ENCODE data around the gene BBS9. TPM values are rescaled to one million over a fixed set of nuclear protein-coding genes. Genes with fewer than 3 reads are reported as not detected.

BBS9 gene
- total and polyA plus RNA-seq, 8 donors: 2.6 to 10.8 (median 6.0) TPM

GRCh38 chr7:33582533-33582932, 453.2 kb downstream of the BBS9 start:
- Histone ChIP-seq H3K27ac (no peak overlapping the region), H3K36me3 (no peaks in the 10 kb centered on the region), H3K4me3 (no peak overlapping the region), H3K27me3 (no peaks in the 10 kb centered on the region), H3K4me1 (no peaks in the 10 kb centered on the region), H3K9me3 (no peaks in the 10 kb centered on the region)
- TF ChIP-seq, protein P1, sequence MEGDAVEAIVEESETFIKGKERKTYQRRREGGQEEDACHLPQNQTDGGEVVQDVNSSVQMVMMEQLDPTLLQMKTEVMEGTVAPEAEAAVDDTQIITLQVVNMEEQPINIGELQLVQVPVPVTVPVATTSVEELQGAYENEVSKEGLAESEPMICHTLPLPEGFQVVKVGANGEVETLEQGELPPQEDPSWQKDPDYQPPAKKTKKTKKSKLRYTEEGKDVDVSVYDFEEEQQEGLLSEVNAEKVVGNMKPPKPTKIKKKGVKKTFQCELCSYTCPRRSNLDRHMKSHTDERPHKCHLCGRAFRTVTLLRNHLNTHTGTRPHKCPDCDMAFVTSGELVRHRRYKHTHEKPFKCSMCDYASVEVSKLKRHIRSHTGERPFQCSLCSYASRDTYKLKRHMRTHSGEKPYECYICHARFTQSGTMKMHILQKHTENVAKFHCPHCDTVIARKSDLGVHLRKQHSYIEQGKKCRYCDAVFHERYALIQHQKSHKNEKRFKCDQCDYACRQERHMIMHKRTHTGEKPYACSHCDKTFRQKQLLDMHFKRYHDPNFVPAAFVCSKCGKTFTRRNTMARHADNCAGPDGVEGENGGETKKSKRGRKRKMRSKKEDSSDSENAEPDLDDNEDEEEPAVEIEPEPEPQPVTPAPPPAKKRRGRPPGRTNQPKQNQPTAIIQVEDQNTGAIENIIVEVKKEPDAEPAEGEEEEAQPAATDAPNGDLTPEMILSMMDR (IDR thresholded peaks at IDR 0.05): no peak
- FAIRE-seq: no peak
- intact Hi-C loops (cut with DNase I): no loop called here
- ATAC-seq: no peak
- WGBS, 2 donors: 94 to 95% methylated on average over 1 of the region's 1 CpG
- DNase-seq: no peak

GRCh38 chr7:33589911-33590310, 460.5 kb downstream of the BBS9 start:
- H3K4me3 ChIP-seq: no peak overlapping the region
- FAIRE-seq: no peak
- 94 to 98% methylated on average over 2 of the region's 2 CpGs for WGBS, 2 donors

DNA sequence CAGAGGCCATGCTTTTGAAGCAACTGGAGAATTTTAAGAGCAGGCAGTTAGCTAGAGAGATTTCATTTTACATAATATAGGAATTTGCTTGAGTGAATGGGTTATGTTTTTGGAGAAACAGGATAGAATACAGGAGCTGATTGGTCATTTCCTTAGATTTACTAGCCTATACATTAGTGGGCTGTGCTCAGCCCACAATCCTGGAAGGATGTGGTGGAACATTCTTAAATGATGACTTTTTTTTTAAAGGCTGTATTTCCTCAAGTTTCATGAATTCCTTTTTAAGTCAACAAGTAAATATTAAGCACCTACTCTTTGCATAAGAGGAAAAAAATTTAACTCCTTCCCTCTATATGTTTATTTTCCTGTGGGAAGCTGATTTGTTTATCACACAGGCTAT, 461.6 kb downstream of the BBS9 start:
- intact Hi-C loops (cut with DNase I): no loop called here
- DNase-seq (no peak), FAIRE-seq (no peak), ATAC-seq (no peak)
- H3K27ac ChIP-seq: no peak overlapping the region
- TF ChIP-seq, protein P1 (IDR thresholded peaks at IDR 0.05): no peak
- H3K9me3 ChIP-seq: no peaks in the 10 kb centered on the region
- peaks cover 0 to 5% (median 0%) of the 10 kb centered on the region in 3 donors for H3K4me1 ChIP-seq
- no peaks in the 10 kb centered on the region for H3K27me3 ChIP-seq
- no peak overlapping the region for H3K4me3 ChIP-seq
- no peaks in the 10 kb centered on the region for H3K36me3 ChIP-seq

More at GRCh38 chr7:33589911-33590310, 460.5 kb downstream of the BBS9 start:
- H3K36me3 ChIP-seq: no peaks in the 10 kb centered on the region
- no peaks in the 10 kb centered on the region for H3K27me3 ChIP-seq
- H3K27ac ChIP-seq: no peak overlapping the region
- TF ChIP-seq, protein P1 (IDR thresholded peaks at IDR 0.05): no peak
- peaks cover 0 to 5% (median 0%) of the 10 kb centered on the region in 3 donors for H3K4me1 ChIP-seq
- DNase-seq (no peak), ATAC-seq (no peak)
- intact Hi-C loops (cut with DNase I): no loop called here
- no peaks in the 10 kb centered on the region for H3K9me3 ChIP-seq

DNA sequence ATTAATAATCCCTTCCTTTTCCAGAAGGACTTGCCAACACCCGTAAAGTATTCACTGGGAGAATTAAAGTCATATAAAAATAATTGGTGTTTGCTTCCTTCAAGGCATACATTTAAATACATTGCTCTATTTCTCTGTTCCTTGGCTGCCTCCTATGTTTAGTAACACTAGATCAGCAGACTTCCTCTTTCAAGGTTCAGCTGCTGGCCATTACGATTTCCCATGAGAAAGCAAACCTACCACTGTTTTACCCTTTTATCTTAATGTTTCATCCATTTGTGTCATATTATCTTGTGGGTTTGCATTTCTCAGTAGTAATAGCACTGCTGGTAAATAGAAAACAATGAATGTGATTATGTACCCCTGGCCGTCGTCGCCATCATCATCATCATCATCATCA, 462.1 kb downstream of the BBS9 start:
- Histone ChIP-seq H3K9me3 (no peaks in the 10 kb centered on the region), H3K4me1 (peaks cover 0 to 5% (median 0%) of the 10 kb centered on the region in 3 donors), H3K27me3 (no peaks in the 10 kb centered on the region), H3K36me3 (no peaks in the 10 kb centered on the region), H3K27ac (no peak overlapping the region), H3K4me3 (no peak overlapping the region)
- no peak for FAIRE-seq
- intact Hi-C loops (cut with DNase I): no loop called here
- WGBS, 2 donors: 81 to 84% methylated on average over 5 of the region's 5 CpGs
- no peak for ATAC-seq
- TF ChIP-seq, protein P1 (IDR thresholded peaks at IDR 0.05): no peak
- no peak for DNase-seq

DNA sequence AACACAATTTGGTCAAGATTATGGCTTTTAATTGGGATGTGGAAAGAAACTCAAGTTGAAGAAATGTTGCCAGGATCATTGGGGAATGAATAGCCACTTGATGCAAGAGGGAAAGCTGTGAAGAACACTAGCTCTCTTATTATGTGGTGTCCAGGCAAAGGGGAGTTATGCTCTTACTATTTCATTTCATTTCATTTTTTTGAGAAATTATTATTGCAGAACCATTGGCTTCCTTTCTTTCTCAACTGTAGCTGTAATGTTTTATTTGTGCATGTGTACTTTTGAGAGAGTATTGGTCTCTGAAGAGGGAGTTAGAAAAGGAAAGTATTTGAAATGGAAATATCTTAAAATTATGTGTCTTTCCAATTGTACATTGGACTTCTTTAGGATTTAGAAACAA, 463.4 kb downstream of the BBS9 start:
- Histone ChIP-seq H3K36me3 (no peaks in the 10 kb centered on the region), H3K4me1 (peaks cover 0 to 5% (median 0%) of the 10 kb centered on the region in 3 donors), H3K27ac (no peak overlapping the region), H3K27me3 (no peaks in the 10 kb centered on the region), H3K9me3 (no peaks in the 10 kb centered on the region), H3K4me3 (no peak overlapping the region)
- DNase-seq: no peak
- TF ChIP-seq, protein P1 (IDR thresholded peaks at IDR 0.05): no peak
- intact Hi-C loops (cut with DNase I): no loop called here
- ATAC-seq: no peak
- FAIRE-seq: no peak

All from pancreas (tissue), 10 donors.